PFSK-1 (cell line): Measurements from ENCODE around the gene ELMO2.

Experiments used
- POLR2AphosphoS5 ChIP-seq: IDR thresholded peaks from 2 replicates; pipeline ENCODE4 v1.6.1; 2012; ENCODE audit warnings: low read depth, mild to moderate bottlenecking, control low read depth, low read length, moderate library complexity
- TAF1 ChIP-seq: IDR thresholded peaks from 2 replicates; pipeline ENCODE4 v1.6.1; 2012; ENCODE audit warnings: low read length, control low read depth, borderline replicate concordance; ENCODE audit not compliant: insufficient read depth

- TF ChIP-seq TAF1 (no peak), POLR2AphosphoS5 (no peak)
Observed at GRCh38 chr20:46415773-46416172, 9.4 kb upstream of the ELMO2 start.
